MM.1S (cell line): Measurements from ENCODE around the gene WDSUB1.

ENCODE experiments used
- DNase-seq: peaks from one replicate; pipeline ENCODE4 v3.0.0-alpha.2; 2015
- H2AFZ ChIP-seq: fragments of 300-600 bp; sonication (generic); 2 replicates; pipeline ENCODE4 v1.6.0; 2016; ENCODE audit warnings: antibody characterized with exemption, low read length
- H3F3A ChIP-seq: fragments of 300-600 bp; sonication (generic); 2 replicates; pipeline ENCODE4 v1.6.1; 2016; ENCODE audit warnings: mild to moderate bottlenecking, antibody characterized with exemption, low read length, moderate library complexity, mixed read lengths; ENCODE audit not compliant: insufficient read depth
- H3K27ac ChIP-seq: fragments of 300-600 bp; sonication (generic); 2 replicates; pipeline ENCODE4 v1.5.1; 2016; ENCODE audit warnings: mild to moderate bottlenecking, low read length
- H3K27me3 ChIP-seq: fragments of 300-600 bp; sonication (generic); replicated peaks from 2 replicates; pipeline ENCODE4 v1.6.0; 2016; ENCODE audit warnings: low read length; ENCODE audit not compliant: insufficient read depth
- H3K36me3 ChIP-seq: fragments of 300-600 bp; sonication (generic); replicated peaks from 2 replicates; pipeline ENCODE4 v1.6.1; 2016; ENCODE audit warnings: mild to moderate bottlenecking, low read length, mixed read lengths; ENCODE audit not compliant: insufficient read depth
- H3K4me1 ChIP-seq: fragments of 300-600 bp; sonication (generic); 2 replicates; pipeline ENCODE4 v1.6.1; 2016; ENCODE audit warnings: low read length, mixed read lengths
- H3K4me2 ChIP-seq: fragments of 300-600 bp; sonication (generic); 2 replicates; pipeline ENCODE4 v1.6.0; 2016; ENCODE audit warnings: low read depth, low read length
- H3K4me3 ChIP-seq: fragments of 300-600 bp; sonication (generic); 2 replicates; pipeline ENCODE4 v1.5.1; 2016; ENCODE audit warnings: low read length, mixed read lengths
- H3K79me2 ChIP-seq: fragments of 300-600 bp; sonication (generic); 2 replicates; pipeline ENCODE4 v1.6.1; 2016; ENCODE audit warnings: mixed run types, low read length, mixed read lengths
- H3K9ac ChIP-seq: fragments of 300-600 bp; sonication (generic); 2 replicates; pipeline ENCODE4 v1.6.1; 2016; ENCODE audit warnings: low read length, mixed read lengths
- H3K9me2 ChIP-seq: fragments of 300-600 bp; sonication (generic); replicated peaks from 2 replicates; pipeline ENCODE4 v1.6.1; 2016; ENCODE audit warnings: mild to moderate bottlenecking, low read length, mixed read lengths; ENCODE audit not compliant: insufficient read depth
- H3K9me3 ChIP-seq: fragments of 300-600 bp; sonication (generic); replicated peaks from 2 replicates; pipeline ENCODE4 v1.6.1; 2016; ENCODE audit warnings: mild to moderate bottlenecking, low read length, mixed read lengths; ENCODE audit not compliant: insufficient read depth
- H4K20me1 ChIP-seq: fragments of 300-600 bp; sonication (generic); 2 replicates; pipeline ENCODE4 v1.6.1; 2016; ENCODE audit warnings: mild to moderate bottlenecking, low read length, moderate library complexity, mixed read lengths; ENCODE audit not compliant: insufficient read depth
- CTCF ChIP-seq: fragments of 300-600 bp; sonication (generic); IDR thresholded peaks from 2 replicates; pipeline ENCODE4 v1.5.1; 2016; ENCODE audit warnings: antibody characterized with exemption, low read length, mixed read lengths
- EZH2 ChIP-seq: fragments of 300-600 bp; sonication (generic); optimal IDR thresholded peaks from 2 replicates; pipeline ENCODE3; 2017; ENCODE audit warnings: low read depth, mild to moderate bottlenecking, antibody characterized with exemption, low read length, mixed read lengths
- EZH2phosphoT487 ChIP-seq: fragments of 300-600 bp; sonication (generic); IDR thresholded peaks from 2 replicates; pipeline ENCODE4 v1.6.1; 2018; ENCODE audit warnings: antibody characterized with exemption, low read length

The WDSUB1 gene

GRCh38 chr2:159209341-159210306 lies 76.9 kb downstream of the WDSUB1 start:
- no peaks in the 10 kb centered on the region for H4K20me1 ChIP-seq
- H3K79me2 ChIP-seq, result no peaks in the 10 kb centered on the region
- H3K27me3 ChIP-seq, result no peaks in the 10 kb centered on the region
- H3K9me2 ChIP-seq, result no peaks in the 10 kb centered on the region
- H3K36me3 ChIP-seq, result no peaks in the 10 kb centered on the region
- no peak overlapping the region for H3K9ac ChIP-seq
- H3K27ac ChIP-seq, result no peak overlapping the region
- peaks cover 8% of the 10 kb centered on the region for H3K4me1 ChIP-seq
- H3K4me2 ChIP-seq, result no peak overlapping the region
- H3K4me3 ChIP-seq, result no peak overlapping the region
- TF ChIP-seq EZH2phosphoT487, result no peak
- TF ChIP-seq CTCF, result no peak
- TF ChIP-seq EZH2, result no peak
- DNase-seq, result peak; percentile 11
- H3K9me3 ChIP-seq, result no peaks in the 10 kb centered on the region
- H2AFZ ChIP-seq, result no peak overlapping the region
- H3F3A ChIP-seq, result no peaks in the 10 kb centered on the region

GRCh38 chr2:159208438-159208837 lies 78.1 kb downstream of the WDSUB1 start:
- Histone ChIP-seq H3F3A (no peaks in the 10 kb centered on the region), H3K9ac (no peak overlapping the region), H3K9me3 (no peaks in the 10 kb centered on the region), H3K4me2 (no peak overlapping the region), H3K9me2 (no peaks in the 10 kb centered on the region), H4K20me1 (no peaks in the 10 kb centered on the region), H3K4me3 (no peak overlapping the region), H3K27ac (no peak overlapping the region), H2AFZ (no peak overlapping the region), H3K36me3 (no peaks in the 10 kb centered on the region), H3K79me2 (no peaks in the 10 kb centered on the region), H3K4me1 (peaks cover 8% of the 10 kb centered on the region), H3K27me3 (no peaks in the 10 kb centered on the region)
- no peak for TF ChIP-seq CTCF
- no peak for TF ChIP-seq EZH2
- TF ChIP-seq EZH2phosphoT487, result no peak
- no peak for DNase-seq

- Histone ChIP-seq H3K4me3 (no peak overlapping the region), H3K27ac (no peak overlapping the region), H3K79me2 (no peaks in the 10 kb centered on the region), H4K20me1 (no peaks in the 10 kb centered on the region), H3K4me2 (no peak overlapping the region), H3F3A (no peaks in the 10 kb centered on the region), H3K36me3 (no peaks in the 10 kb centered on the region), H2AFZ (no peak overlapping the region), H3K27me3 (no peaks in the 10 kb centered on the region), H3K9me2 (no peaks in the 10 kb centered on the region), H3K9ac (no peak overlapping the region), H3K4me1 (peaks cover 5% of the 10 kb centered on the region), H3K9me3 (no peaks in the 10 kb centered on the region)
- DNase-seq, result no peak
- no peak for TF ChIP-seq EZH2phosphoT487
- no peak for TF ChIP-seq EZH2
- no peak for TF ChIP-seq CTCF
Observed at GRCh38 chr2:159206736-159207380, 79.6 kb downstream of the WDSUB1 start.
